GM19238 (cell line): ENCODE data around the gene UBA52.

Experiments used
- DNase-seq: peaks from one replicate; pipeline ENCODE4 v3.0.0; 2011; ENCODE audit warnings: low spot score; ENCODE audit not compliant: insufficient read length

The UBA52 gene

DNA sequence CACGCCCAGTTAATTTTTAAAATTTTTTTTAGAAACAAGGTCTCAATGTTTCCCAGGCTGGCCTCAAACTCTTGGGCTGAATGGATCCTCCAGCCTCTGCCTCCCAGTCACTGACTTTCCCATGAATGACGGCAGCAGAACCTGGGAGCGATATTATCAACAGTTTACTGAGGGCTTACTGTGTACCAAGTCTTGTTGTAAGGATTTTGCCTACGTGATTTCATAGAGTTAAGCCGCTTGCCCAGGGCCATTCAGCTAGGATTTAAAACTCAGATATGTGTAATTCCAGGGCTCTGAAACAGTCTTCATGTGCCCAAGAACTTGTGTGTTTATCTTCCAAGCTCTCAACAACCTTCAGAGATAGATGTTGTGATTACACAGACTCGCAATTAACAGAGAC is 20.0 kb upstream of the UBA52 start:
- no peak for DNase-seq

DNA sequence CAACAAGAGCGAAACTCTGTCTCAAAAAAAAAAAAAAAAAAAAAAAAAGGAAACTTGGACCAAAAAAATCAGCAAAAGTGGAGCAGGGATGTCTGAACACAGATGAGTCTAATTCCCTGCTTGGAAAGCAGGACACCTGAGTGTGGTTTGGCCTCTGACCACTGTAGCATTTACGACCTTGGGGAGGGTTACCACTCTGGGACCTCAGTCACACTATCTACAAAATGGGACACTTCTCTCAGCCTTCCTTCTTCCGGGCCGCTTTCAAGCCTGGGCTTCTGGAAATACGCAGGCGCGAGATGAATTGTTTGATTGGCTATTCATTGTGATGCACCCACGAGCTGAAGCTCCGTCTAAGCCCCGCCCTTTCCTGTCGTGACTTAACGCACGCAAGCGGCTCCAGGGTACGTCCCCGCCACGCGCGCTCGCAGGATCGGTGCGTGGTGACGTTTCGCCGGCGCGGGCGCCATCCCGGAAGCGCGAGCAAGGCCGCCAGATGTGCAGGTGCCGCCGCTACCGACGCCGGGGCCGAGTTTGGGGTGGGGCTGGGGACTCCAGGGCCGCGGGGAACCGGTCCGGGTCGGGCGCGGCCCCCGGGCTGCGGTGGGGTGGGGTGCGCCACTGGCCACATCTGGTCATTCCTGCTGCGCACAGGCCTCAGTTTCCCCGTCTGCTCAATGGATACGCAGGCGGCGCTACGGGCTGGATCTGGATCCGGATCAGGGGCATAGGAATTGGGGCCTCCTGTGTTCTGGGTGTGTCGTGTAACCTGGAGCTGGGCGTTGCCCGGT is 14.1 kb upstream of the UBA52 start, which contains the start of gene KXD1:
TSS of gene KXD1 (plus strand) at position 460 of the 791 bp plus-strand sequence. CDS start 4,187 bp downstream, outside the sequence.
- DNase-seq = peak; percentile 98

DNA sequence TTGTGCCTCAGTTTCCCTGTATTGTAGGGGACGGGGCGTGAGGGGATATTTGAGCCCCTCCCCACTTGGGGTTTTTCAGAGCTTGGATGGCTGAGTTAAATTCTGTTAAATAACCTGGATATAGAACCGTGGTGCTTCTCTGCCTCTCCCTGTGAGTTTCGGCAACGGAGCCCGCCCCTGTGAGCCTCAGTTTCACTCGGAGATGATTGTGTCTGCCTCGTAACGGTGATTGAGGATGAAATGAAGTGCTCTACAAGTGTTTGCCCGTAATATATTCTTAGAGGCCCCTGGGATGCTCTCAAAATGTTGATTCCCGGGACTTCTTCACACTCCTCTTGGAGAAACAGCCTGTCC is 13.5 kb upstream of the UBA52 start:
- DNase-seq = no peak

DNA sequence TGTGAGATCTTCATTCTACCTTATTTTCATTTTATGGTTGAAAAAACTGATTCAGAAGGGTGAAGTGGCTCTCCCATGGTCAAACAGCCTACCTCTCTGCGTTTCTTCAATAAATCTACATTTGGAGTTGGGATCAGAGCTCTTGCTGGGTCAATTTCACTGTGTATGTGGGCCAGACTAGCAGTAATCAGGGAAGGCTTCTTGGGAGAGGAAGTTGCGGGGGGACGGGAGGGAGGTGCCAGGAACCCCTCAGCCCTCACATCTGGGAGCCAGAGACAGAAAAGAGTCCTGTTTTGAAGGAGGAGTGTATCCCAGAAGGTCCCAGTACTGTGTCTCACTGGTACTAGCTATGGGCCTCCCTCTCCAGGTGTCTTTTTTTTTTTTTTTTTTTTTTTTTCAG is 13.1 kb upstream of the UBA52 start:
- DNase-seq = no peak

DNA sequence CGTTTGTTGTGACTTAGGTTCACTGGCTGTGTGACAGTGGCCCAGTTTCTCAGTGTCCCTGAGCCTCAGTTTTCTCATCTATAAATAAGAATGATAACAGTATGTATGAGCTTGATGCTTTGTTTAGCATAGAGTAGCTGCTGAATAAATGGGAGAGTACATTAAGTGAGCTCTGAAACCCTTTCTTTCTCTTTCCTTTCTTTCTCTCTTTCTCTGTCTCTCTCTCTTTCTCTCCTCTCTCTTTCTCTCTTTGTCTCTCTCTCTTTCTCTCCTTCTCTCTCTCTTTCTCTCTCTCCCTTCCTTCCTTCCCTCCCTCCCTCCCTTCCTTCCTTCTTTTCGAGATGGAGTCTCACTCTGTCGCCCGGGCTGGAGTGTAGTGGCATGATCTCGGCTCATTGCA is 12.0 kb upstream of the UBA52 start:
- no peak for DNase-seq

DNA sequence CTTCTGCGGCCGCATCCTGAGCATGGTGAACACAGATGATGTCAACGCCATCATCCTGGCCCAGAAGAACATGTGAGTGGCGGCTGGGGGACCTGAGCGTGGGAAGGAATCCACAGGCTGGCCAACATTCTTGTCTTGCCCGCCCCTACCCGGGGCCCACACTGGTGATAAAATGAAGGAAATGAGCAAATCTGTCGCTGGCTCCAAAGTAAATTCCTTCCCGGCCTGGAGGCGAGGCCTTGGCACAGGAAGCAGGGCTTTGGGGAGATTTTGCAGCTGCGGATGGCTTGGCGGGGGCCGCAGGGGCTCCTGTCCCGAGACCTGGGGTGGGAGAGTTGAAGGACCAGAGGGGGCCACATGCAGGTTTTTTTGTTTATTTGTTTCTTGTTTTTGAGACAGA is 9.6 kb upstream of the UBA52 start:
- DNase-seq = no peak

DNA sequence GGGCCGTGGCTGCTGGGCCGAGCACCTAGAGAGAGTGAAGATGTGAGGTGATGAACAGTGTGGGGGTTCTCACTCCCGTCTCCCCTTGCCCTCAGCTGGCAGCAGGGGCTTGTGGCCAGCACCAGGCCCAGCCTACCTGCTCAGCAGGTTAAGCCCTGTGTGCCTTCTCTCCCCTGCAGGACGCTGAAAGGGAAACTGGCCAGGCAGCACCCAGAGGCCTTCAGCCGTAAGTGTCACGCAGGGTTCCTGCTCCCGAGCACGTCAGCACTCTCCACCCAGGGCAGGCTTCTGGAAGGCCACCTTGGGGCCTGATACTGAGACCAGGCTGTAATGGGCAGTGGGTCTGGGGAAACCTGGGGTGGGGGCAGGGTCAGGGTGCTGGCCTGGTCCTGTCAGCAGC is 4.7 kb upstream of the UBA52 start:
- DNase-seq = no peak

DNA sequence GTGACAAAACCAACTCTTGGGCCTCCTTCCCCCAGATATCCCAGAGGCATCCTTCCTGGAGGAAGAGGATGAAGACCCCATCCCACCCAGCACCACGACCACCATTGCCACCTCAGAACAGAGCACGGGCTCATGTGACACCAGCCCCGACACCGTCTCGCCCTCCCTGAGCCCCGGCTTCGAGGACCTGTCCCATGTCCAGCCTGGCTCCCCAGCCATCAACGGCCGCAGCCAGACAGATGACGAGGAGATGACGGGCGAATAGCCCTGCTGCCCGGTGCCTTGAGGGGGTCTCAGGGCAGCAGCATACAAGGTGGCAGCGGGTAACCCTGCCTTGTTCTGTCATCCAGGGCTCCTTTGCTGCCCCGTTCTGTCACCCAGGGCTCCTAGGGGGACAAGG is 3.3 kb upstream of the UBA52 start:
- no peak for DNase-seq

DNA sequence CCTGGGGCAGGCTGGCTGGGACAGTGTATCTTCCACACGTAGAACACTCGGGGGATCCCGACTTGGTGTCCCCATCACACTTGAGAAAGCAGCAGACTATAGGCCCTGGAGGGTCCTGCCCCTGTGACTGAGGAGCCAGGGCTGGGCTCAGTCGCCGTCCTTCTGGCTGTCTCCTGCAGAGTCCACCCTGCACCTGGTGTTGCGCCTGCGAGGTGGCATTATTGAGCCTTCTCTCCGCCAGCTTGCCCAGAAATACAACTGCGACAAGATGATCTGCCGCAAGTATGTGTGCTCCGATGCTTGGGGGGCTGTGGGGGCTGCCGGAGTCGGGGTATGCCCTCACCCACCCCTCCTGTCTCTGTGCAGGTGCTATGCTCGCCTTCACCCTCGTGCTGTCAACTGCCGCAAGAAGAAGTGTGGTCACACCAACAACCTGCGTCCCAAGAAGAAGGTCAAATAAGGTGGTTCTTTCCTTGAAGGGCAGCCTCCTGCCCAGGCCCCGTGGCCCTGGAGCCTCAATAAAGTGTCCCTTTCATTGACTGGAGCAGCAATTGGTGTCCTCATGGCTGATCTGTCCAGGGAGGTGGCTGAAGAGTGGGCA is 3.1 kb downstream of the UBA52 start:
- DNase-seq = no peak

DNA sequence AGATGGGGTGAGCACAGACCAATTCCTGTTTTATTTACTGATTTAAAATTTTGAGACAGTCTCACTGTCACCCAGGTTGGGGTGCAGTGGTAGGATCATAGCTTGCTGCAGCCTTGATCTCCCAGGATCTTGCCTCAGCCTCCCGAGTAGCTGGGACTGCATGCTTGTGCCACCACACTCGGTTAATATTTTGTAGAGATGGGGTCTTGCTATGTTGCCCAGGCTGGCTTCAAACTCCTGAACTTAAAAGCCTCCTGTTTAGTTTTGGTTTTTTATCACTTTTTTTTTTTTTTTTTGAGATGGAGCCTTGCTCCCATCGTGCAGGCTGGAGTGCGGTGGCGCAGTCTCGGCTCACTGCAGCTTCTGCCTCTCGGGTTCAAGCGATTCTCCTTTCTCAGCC is 4.7 kb downstream of the UBA52 start:
- DNase-seq = no peak

DNA sequence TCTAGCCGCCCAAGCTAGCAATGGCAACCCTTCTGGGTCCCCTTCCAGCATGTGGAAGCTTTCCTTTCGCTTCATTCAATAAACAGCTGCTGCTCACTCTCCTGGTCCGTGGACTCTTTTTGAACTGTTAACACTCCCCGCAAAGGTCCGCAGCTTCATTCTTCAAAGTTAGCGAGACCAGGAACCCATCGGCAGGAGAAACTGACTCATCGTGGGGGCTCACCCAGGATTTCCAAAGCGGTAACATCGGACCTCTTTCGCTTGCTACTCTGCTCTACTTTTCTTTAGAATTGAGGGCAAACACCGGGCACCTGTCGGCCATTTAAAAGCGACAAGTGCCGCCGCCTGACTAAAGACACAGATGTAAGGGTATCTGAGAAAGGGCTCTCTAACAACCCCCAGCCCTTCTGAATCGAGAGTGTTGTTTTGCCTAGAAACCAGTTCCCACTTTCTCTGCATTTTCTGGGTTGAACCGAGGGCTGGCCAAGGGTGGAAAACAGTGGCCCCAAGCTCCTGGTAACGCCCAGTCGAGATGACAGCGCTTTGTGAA is 5.8 kb downstream of the UBA52 start:
- no peak for DNase-seq

DNA sequence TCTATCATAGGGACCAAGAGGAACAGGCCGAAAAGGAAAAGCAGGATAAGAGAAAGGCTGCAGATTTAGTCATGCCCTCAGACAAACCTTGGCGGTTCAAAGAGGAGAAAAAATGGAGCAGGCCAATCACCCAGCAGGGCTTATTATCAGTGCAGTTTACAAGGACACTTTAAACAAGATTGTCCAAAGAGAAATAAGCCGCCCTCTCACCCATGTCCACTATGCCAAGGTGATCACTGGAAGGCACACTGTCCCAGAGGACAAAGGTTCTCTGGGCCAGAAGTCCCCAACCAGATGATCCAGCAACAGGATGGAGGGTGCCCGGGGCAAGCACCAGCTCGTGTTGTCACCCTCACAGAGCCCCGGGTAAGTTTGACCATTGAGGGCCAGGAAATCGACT is 8.7 kb downstream of the UBA52 start:
- DNase-seq = no peak

DNA sequence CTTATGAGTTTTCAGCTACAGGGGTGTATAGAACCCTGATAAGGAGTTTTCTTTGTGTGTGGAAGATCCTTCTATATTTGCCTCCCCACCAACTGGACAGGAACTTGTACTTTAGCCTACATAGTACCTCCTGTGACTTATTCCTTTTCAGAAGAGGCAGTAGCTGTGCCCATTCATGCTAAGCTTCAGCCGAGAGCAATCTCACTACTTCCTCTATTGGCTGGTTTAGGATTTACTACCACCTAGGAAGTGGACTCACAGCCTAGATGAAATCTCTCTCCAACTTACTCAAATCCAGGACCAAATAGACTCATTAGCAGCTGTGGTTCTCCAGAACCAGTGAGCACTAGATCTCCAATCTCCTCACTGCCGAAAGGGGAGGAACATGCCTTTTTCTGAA is 14.6 kb downstream of the UBA52 start:
- DNase-seq = no peak

DNA sequence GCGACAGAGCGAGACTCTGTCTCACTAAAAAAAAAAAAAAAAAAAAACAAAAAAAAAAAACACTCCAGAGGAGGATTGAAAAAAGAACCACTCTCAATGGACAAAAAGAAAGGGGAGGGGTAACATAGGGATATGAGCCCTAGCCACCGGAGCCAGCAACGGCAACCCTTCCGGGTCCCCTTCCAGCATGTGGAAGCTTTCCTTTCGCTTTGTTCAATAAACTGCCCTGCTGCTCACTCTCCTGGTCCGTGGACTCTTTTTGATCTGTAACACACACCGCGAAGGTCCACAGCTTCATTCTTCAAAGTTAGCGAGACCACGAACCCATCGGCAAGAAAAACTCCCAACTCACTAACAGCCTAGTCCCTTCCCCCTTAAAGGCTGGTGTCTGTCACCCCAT is 15.9 kb downstream of the UBA52 start:
- no peak for DNase-seq

DNA sequence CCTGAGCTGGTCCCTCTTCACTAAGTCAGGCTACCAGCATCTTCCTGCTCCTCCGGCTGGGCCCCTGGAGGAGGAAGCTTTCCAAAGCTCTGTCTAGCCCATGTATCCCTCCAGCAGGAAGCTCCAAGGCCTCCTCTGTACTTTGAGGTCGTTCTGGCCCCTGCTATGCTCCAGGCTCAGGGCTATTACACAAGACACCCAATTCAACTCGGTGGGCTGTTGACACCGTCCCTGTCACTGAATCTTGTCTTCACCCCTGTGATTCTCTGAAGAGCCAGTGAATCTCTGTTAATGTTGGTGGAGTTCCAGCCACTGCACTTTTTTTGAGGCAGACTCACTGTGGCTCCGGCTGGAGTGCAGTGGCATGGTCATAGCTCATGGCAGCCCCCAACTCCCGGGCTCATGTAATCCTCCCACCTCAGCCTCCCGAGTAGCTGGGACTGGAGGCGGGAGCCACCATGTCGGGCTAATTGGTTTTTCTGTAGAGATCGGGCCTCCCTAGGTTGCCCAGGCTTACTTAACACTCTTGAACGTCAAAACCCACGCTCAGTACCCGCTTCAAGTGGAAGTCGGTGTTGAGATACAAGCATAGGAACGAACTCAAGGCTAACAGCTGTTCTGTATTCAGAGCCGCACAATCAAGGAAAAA is 16.4 kb downstream of the UBA52 start:
- DNase-seq = no peak

DNA sequence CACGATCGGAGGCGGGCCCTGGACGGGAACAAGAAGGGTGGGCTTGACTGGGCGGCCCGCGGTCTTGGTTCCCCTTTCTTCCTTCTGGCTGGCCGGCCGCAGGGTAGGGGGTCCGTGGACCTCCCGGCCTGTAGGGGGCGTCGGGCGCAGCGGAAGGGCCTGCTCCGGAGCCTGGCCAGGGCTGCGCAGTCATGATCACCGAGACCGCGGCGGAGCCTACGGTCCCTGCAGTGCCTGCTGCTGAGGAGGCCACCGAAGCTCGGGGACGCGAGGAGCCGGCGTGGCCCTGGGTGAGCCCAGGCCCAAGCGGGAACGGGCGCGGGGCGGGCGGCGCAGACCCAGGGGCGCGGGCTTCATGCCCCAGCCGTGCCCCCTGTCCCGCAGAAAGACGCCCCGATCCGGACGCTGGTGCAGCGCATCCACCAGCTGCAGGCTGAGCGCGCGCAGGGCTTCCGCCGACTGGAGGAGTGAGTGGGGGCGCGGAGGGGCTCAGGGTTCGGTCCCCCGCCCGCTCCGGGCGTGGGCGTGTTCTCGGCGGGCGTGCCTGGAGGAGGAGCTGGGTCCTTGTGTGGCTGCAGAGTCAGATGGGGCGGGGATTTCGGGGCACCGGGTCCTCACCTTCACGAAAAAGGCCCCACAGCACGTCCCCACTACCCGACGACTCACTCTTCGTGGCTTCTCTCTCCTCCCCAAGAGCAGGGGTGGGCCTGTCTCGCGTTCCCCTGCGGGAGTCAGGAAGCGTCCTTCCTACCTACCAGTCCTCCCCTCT is 17.1 kb downstream of the UBA52 start, which contains the start of gene REX1BD:
TSS of gene REX1BD (plus strand) at position 188 of the 769 bp plus-strand sequence. CDS start at position 192, 4 bp downstream.
- peak; percentile 73 for DNase-seq

DNA sequence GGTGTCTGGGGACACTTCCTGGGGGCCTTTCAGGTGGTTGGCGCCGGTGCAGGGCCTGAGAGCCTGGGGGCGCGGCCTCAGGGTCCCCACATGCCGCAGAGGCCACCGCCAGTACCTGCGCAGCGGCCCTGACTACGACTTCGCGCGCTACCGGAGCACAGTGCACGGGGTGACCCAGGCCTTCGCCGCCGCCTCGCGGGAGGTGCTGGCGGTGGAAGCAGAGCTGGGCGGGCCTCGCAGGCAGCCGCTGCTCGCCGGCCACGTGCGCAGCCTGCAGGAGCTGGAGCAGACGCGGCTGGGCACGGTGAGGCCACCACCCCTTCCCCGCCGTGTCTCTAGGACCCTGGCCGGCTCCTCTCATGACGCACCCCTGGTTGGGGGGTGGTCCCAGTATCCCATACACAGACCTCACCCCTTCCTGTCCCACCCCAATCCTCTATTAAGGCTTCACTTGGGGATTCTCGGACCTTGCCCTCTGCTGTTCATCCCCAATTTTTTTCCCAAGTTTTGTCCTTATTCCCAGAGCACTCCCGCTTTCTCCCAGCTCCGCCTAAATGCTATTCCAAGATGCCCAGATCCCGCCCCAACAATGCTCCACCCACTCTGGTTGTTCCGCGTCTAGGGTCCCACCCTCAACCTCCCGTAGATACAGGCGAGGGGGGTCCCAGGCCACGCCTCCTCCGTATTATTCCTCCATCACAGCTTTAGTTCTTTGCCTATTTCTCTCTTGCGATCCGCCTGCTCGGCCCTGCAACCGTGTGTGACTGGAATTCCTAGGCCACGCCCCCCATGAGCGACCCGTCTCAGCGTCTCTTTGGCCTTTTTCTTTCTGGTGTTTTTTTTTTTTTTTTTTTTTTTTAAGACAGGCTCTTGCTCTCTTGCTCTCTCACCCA is 18.0 kb downstream of the UBA52 start:
- peak; percentile 65 for DNase-seq

DNA sequence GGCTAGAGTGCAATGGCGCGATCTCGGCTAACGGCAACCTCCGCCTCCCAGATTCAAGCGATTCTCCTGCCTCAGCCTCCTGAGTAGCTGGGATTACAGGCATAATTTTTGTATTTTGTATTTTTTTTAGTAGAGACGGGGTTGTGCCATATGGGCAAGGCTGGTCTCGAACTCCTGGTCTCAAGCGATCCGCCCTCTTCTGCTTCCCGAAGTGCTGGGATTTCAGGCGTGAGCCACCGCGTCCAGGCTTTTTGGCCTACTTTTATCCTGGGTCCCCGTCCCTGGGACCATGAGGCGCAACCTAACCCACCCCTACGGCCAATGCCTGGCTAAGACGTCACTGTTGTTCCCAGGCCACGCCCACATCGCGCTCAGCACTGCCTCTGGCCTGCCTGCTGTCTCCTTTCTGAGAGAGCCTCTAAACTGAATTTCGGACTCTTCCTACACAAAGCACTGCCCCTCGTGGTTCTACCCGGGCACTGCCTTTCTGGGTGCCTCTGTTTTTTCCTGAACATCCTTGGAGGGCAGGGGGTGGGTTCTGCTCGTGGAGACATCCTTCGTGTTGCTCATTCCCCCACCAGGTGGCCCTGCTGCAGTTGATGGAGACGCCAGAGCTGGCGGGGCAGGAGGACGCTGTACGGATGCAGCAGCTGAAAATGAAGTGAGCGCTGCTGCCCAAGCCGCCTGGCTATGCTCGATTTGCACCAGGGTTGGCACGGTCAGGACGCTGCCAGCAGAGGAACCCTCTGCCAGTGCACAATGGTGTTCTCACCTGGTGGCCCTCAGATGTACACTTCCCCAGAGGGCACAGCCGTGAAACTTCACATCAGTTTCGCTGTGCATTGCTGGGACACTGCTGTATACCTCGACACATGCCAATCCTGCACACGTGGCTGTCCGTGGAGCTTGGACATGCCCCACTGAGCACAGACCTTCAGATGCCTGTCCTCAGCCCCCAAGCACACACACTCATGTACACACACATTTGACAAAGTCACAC is 18.9 kb downstream of the UBA52 start:
- DNase-seq = no peak

DNA sequence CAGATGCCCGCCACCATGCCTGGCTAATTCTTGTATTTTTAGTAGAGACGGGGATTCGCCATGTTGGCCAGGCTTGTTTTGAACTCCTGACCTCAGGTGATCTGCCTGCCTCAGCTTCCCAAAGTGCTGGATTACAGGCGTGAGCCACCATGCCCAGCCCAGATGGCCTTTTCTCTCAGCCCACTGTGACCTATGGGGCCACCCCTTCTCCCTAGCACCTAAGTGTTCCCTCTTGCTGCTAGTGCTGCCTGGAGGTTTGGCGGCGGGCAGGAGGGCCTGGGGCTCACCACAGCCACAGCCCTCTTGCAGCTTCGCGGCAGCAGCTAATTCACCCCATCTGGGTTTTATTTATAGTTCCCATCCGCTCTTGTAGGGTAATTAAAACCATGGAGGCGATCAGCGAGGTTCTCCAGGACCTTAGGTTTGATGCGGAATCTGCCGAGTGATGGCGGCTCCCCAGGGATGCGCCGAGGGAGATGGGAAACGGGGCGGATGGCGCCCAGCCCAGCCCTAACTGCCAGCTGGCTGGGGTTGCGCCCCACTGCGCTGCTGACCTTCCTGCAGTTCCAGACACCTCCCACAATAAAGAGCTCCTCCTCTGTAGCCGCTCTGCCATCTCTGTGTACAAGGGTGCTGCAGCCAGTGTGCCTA is 20.2 kb downstream of the UBA52 start:
- DNase-seq = no peak
